Activated naive CD4-positive, alpha-beta T cell treated with anti-CD3 and anti-CD28 coated beads, Interleukin-2, amount 50 U/mL, for 24 hours (primary cell): ENCODE measurements around the gene SERPINB5.
"Not testable (repeated sequence)": the region's sequence is repeated elsewhere in the genome, so short reads cannot be mapped to it uniquely, and the experiment has no call there.

Source experiments
- H3K27ac Mint-ChIP-seq: one replicate; pipeline ENCODE4 v1.8.0; 2021; ENCODE audit warnings: mild to moderate bottlenecking, mixed read lengths
- H3K27me3 Mint-ChIP-seq: one replicate; pipeline ENCODE4 v1.8.0; 2021; ENCODE audit warnings: mixed read lengths
- H3K36me3 Mint-ChIP-seq: one replicate; pipeline ENCODE4 v1.8.0; 2021; ENCODE audit warnings: mixed read lengths
- H3K4me1 Mint-ChIP-seq: one replicate; pipeline ENCODE4 v1.8.0; 2021; ENCODE audit warnings: mixed read lengths
- H3K4me3 Mint-ChIP-seq: one replicate; pipeline ENCODE4 v1.8.0; 2021; ENCODE audit warnings: mild to moderate bottlenecking, mixed read lengths
- H3K9me3 Mint-ChIP-seq: one replicate; pipeline ENCODE4 v1.8.0; 2021; ENCODE audit warnings: mixed read lengths

The SERPINB5 gene

DNA sequence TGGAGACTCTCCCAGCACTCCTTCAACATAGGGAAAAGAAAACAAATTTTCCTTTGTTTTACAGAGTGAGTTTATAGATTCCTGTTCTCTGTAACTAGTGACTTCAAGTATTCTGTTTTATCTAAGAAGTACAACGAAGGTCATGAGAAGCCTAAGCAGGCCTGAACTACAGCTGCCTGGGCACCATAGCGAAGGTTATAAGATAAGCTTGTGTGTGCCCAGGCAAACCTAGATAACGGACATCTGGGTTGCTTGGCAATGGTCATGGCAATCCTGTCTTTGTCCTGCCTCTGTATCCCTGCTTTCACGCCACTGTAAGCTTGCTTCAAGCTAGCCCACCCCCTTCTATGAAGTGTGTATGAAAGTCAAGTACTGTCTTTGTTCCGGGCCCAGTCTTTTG lies 24.0 kb upstream of the SERPINB5 start:
- not testable (repeated sequence) for H3K4me3 Mint-ChIP-seq, H3K9me3 Mint-ChIP-seq, H3K27me3 Mint-ChIP-seq, H3K4me1 Mint-ChIP-seq, H3K27ac Mint-ChIP-seq, H3K36me3 Mint-ChIP-seq

GRCh38 chr18:63454497-63454896 lies 22.3 kb upstream of the SERPINB5 start:
- Mint-ChIP-seq H3K4me3 (no peak overlapping the region), H3K36me3 (no peaks in the 10 kb centered on the region), H3K9me3 (no peaks in the 10 kb centered on the region), H3K27ac (no peak overlapping the region), H3K4me1 (no peaks in the 10 kb centered on the region), H3K27me3 (no peaks in the 10 kb centered on the region)

DNA sequence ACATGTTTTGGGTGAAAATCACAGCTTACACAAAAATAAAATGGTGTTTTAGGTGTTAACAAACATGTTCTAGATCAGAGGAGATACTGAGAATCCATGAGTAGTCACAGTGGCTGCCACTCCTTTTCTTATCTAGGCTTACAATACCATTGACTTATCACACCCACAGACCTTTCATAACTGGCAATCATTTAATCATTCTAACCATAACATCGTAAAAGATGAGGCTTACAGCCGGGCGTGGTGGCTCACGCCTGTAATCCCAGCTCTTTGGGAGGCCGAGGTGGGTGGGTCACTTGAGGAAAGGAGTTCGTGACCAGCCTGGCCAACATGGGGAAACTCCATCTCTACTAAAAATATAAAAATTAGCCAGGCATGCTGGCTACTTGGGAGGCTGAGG lies 18.8 kb upstream of the SERPINB5 start:
- no peaks in the 10 kb centered on the region for H3K9me3 Mint-ChIP-seq

DNA sequence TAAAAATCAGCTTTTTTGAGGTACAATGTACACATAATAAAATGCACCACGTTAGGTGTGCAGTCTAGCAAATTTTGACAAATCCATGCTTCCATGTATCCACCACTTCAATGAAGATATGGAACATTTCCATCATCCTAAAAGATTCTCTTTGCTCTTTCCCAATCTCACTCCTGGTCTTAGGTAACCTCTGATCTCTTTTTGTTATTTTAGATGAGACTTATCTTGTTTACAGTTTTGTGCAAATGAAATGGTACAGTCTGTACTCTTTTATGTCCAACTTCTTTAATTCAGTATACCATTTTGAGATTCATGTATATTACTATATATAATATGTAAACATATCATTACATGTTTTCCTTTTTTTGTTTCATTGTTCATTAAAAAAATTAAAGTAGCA lies 16.3 kb upstream of the SERPINB5 start:
- H3K4me1 Mint-ChIP-seq = no peaks in the 10 kb centered on the region
- no peak overlapping the region for H3K27ac Mint-ChIP-seq
- H3K36me3 Mint-ChIP-seq = no peaks in the 10 kb centered on the region
- no peaks in the 10 kb centered on the region for H3K9me3 Mint-ChIP-seq
- H3K4me3 Mint-ChIP-seq = no peak overlapping the region
- H3K27me3 Mint-ChIP-seq = peaks cover 3% of the 10 kb centered on the region

More for the DNA sequence above, 18.8 kb upstream of the SERPINB5 start:
- H3K27me3 Mint-ChIP-seq = peaks cover 1% of the 10 kb centered on the region
- no peak overlapping the region for H3K4me3 Mint-ChIP-seq
- H3K36me3 Mint-ChIP-seq = no peaks in the 10 kb centered on the region
- no peak overlapping the region for H3K27ac Mint-ChIP-seq
- H3K4me1 Mint-ChIP-seq = no peaks in the 10 kb centered on the region

GRCh38 chr18:63464434-63464833 lies 12.3 kb upstream of the SERPINB5 start:
- H3K36me3 Mint-ChIP-seq = no peaks in the 10 kb centered on the region
- H3K4me3 Mint-ChIP-seq = no peak overlapping the region
- H3K27me3 Mint-ChIP-seq = peaks cover 5% of the 10 kb centered on the region
- no peaks in the 10 kb centered on the region for H3K4me1 Mint-ChIP-seq
- no peak overlapping the region for H3K27ac Mint-ChIP-seq
- no peaks in the 10 kb centered on the region for H3K9me3 Mint-ChIP-seq

DNA sequence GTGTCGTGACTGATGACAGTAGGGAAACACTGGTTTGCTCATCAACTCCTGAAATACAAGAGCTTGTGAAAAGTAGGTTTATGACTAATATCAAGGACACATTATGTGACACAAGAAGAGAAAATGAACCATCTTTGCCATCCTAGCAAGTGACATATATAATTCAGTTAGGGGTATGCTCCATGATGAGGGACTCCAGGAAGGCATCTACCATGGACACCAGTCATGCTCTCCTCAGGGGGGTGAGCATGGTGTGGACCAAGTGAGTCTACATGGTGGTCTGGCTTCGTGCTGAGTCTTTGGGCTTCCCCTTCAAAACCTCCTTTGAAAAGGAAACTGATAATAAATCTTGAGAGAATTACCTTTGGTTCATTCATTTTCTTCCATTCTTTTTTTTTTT lies 11.7 kb upstream of the SERPINB5 start:
- Mint-ChIP-seq H3K4me3 (no peak overlapping the region), H3K27ac (no peak overlapping the region), H3K9me3 (no peaks in the 10 kb centered on the region), H3K36me3 (no peaks in the 10 kb centered on the region), H3K4me1 (no peaks in the 10 kb centered on the region), H3K27me3 (peaks cover 5% of the 10 kb centered on the region)

DNA sequence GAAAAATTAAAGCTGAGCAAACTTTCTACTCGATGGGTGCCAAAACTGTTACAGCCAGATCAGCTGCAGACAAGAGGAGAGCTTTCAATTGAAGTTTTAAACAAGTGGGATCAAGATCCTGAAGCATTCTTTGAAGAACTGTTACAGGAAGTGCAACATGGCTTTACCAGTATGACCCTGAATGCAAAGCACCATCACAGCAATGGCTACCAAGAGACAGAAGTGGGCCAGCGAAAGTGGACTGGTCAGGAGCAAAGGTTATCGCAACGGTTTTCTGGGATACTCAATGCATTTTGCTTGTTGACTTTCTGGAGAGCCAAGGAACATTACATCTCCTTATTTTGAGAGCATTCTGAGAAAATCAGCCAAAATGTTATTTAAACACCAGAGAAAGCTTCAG lies 9.1 kb upstream of the SERPINB5 start:
- H3K4me3 Mint-ChIP-seq = no peak overlapping the region

DNA sequence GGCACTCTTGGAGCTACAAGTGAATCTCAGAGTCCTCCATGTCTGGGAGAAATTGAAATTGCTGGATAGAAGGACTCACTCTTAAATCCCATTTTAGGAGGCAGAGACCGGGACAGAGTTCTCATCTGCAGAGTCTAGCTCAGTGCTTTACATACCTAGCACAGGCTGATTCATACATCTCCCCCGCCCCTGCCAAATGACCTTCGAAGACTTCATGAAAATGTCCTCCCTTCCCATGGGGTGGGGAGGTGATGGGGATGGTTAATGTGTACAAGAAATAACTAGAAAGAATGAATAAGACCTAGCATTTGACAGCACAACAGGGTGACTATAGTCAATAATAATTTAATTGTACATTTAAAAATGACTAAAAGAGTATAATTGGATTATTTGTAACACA lies 8.2 kb upstream of the SERPINB5 start:
- no peak overlapping the region for H3K27ac Mint-ChIP-seq
- no peaks in the 10 kb centered on the region for H3K36me3 Mint-ChIP-seq
- H3K4me1 Mint-ChIP-seq = no peaks in the 10 kb centered on the region
- H3K27me3 Mint-ChIP-seq = peaks cover 8% of the 10 kb centered on the region
- H3K9me3 Mint-ChIP-seq = no peaks in the 10 kb centered on the region
- H3K4me3 Mint-ChIP-seq = no peak overlapping the region

More for the DNA sequence above, 9.1 kb upstream of the SERPINB5 start:
- Mint-ChIP-seq H3K27me3 (peaks cover 8% of the 10 kb centered on the region), H3K9me3 (no peaks in the 10 kb centered on the region), H3K4me1 (no peaks in the 10 kb centered on the region), H3K27ac (no peak overlapping the region), H3K36me3 (no peaks in the 10 kb centered on the region)

DNA sequence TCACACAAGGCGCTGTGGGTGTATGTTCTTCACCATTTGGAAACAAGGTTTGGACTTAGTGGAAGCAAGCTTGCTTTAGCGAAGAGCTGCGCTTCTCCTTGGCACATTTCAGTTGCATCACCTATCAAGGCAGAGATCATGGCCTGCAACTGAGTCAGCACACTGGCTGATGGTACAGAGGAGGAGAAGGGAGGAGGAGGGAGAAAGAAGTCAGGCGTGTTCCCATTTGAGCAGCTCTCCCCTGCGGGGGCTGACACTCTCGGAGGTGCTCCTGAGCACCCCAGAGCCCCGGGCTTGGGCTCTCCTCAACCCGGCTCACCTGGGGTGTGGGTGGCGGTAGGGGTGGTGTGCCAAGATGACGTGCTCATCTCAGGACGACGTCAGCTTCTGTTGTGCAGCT lies 6.0 kb upstream of the SERPINB5 start:
- no peaks in the 10 kb centered on the region for H3K9me3 Mint-ChIP-seq
- peaks cover 8% of the 10 kb centered on the region for H3K27me3 Mint-ChIP-seq

GRCh38 chr18:63472380-63472779 lies 4.4 kb upstream of the SERPINB5 start:
- H3K4me1 Mint-ChIP-seq = no peaks in the 10 kb centered on the region
- no peaks in the 10 kb centered on the region for H3K9me3 Mint-ChIP-seq
- H3K4me3 Mint-ChIP-seq = no peak overlapping the region
- H3K27me3 Mint-ChIP-seq = peaks cover 6% of the 10 kb centered on the region
- H3K36me3 Mint-ChIP-seq = no peaks in the 10 kb centered on the region
- no peak overlapping the region for H3K27ac Mint-ChIP-seq

More for the DNA sequence above, 6.0 kb upstream of the SERPINB5 start:
- Mint-ChIP-seq H3K4me3 (no peak overlapping the region), H3K36me3 (no peaks in the 10 kb centered on the region), H3K27ac (no peak overlapping the region), H3K4me1 (no peaks in the 10 kb centered on the region)

GRCh38 chr18:63477200-63477599 lies 442 bp downstream of the SERPINB5 start:
- Mint-ChIP-seq H3K36me3 (no peaks in the 10 kb centered on the region), H3K9me3 (no peaks in the 10 kb centered on the region), H3K4me1 (no peaks in the 10 kb centered on the region), H3K27me3 (peaks cover 7% of the 10 kb centered on the region), H3K27ac (no peak overlapping the region), H3K4me3 (no peak overlapping the region)

- no peaks in the 10 kb centered on the region for H3K4me1 Mint-ChIP-seq
- no peaks in the 10 kb centered on the region for H3K9me3 Mint-ChIP-seq
- H3K36me3 Mint-ChIP-seq = no peaks in the 10 kb centered on the region
- H3K27ac Mint-ChIP-seq = no peak overlapping the region
- no peak overlapping the region for H3K4me3 Mint-ChIP-seq
- H3K27me3 Mint-ChIP-seq = peaks cover 6% of the 10 kb centered on the region
Observed at GRCh38 chr18:63477968-63478367, 1.2 kb downstream of the SERPINB5 start.

GRCh38 chr18:63479826-63480225 lies 3.1 kb downstream of the SERPINB5 start:
- no peaks in the 10 kb centered on the region for H3K4me1 Mint-ChIP-seq
- H3K27ac Mint-ChIP-seq = no peak overlapping the region
- H3K27me3 Mint-ChIP-seq = peaks cover 6% of the 10 kb centered on the region
- H3K4me3 Mint-ChIP-seq = no peak overlapping the region
- H3K9me3 Mint-ChIP-seq = no peaks in the 10 kb centered on the region
- no peaks in the 10 kb centered on the region for H3K36me3 Mint-ChIP-seq

DNA sequence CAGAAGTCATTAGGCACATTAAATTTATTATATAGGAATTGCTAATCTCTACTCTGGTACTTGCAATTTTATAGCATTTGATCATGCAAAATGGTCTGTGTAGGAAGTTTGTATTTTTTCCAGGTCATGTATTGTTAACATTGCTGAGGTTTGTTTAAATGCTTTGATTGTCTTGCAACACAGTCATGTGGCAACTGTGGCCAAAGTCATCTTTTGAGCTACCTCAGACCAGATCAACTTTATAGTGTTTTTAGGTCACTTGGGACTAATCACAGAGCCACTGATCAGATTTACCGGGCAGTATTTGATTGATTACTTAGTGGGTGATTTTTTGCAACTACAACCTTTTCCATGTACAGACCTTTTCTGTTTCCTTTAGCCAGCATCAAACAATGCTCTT lies 3.7 kb downstream of the SERPINB5 start:
- Mint-ChIP-seq H3K4me1 (no peaks in the 10 kb centered on the region), H3K36me3 (no peaks in the 10 kb centered on the region), H3K27ac (no peak overlapping the region), H3K27me3 (peaks cover 6% of the 10 kb centered on the region), H3K4me3 (no peak overlapping the region), H3K9me3 (no peaks in the 10 kb centered on the region)

GRCh38 chr18:63480915-63481314 lies 4.2 kb downstream of the SERPINB5 start:
- Mint-ChIP-seq H3K27me3 (peaks cover 6% of the 10 kb centered on the region), H3K27ac (no peak overlapping the region), H3K4me1 (no peaks in the 10 kb centered on the region), H3K9me3 (no peaks in the 10 kb centered on the region), H3K4me3 (no peak overlapping the region), H3K36me3 (no peaks in the 10 kb centered on the region)

- Mint-ChIP-seq H3K36me3 (no peaks in the 10 kb centered on the region), H3K9me3 (no peaks in the 10 kb centered on the region), H3K4me1 (no peaks in the 10 kb centered on the region), H3K4me3 (no peak overlapping the region), H3K27ac (no peak overlapping the region), H3K27me3 (peaks cover 5% of the 10 kb centered on the region)
Observed at GRCh38 chr18:63487676-63488075, 10.9 kb downstream of the SERPINB5 start.

- peaks cover 5% of the 10 kb centered on the region for H3K27me3 Mint-ChIP-seq
Observed at GRCh38 chr18:63488160-63488559, 11.4 kb downstream of the SERPINB5 start.

More at GRCh38 chr18:63488160-63488559, 11.4 kb downstream of the SERPINB5 start:
- Mint-ChIP-seq H3K4me3 (no peak overlapping the region), H3K36me3 (no peaks in the 10 kb centered on the region), H3K27ac (no peak overlapping the region), H3K9me3 (no peaks in the 10 kb centered on the region), H3K4me1 (no peaks in the 10 kb centered on the region)
